Stimulated activated CD4-positive, alpha-beta T cell treated with anti-CD3 and anti-CD28 coated beads, TNF-alpha, amount 100 ng/mL, for 48 hours (primary cell): ENCODE results near the gene SLC12A7.

Experiments used
- DNase-seq, 3 donors: peaks; one replicate each; pipeline ENCODE4 v3.0.0-alpha.2; 2020; ENCODE audit warnings: low read depth in 3 of 3

SLC12A7 gene

GRCh38 chr5:1077491-1078020 lies 34.3 kb downstream of the SLC12A7 start:
- no peak for DNase-seq

GRCh38 chr5:1077026-1077425 lies 34.8 kb downstream of the SLC12A7 start:
- no peak for DNase-seq

GRCh38 chr5:1076406-1076805 lies 35.5 kb downstream of the SLC12A7 start:
- no peak for DNase-seq

- DNase-seq = no peak
Observed at GRCh38 chr5:1075931-1076330, 35.9 kb downstream of the SLC12A7 start.

- DNase-seq = no peak
Observed at GRCh38 chr5:1075555-1075881, 36.3 kb downstream of the SLC12A7 start.

- DNase-seq = no peak
Observed at GRCh38 chr5:1074816-1075554, 36.9 kb downstream of the SLC12A7 start.

GRCh38 chr5:1074226-1074625 lies 37.6 kb downstream of the SLC12A7 start:
- no peak for DNase-seq

GRCh38 chr5:1073239-1074102 lies 38.4 kb downstream of the SLC12A7 start:
- no peak for DNase-seq

- no peak for DNase-seq
Observed at GRCh38 chr5:1069720-1070088, 42.2 kb downstream of the SLC12A7 start.

- DNase-seq = no peak
Observed at GRCh38 chr5:1068895-1069719, 42.8 kb downstream of the SLC12A7 start.

GRCh38 chr5:1068204-1068894 lies 43.5 kb downstream of the SLC12A7 start:
- no peak for DNase-seq

- no peak for DNase-seq
Observed at GRCh38 chr5:1067141-1068121, 44.4 kb downstream of the SLC12A7 start.

GRCh38 chr5:1066676-1067075 lies 45.2 kb downstream of the SLC12A7 start:
- DNase-seq = no peak

GRCh38 chr5:1065891-1066650 lies 45.8 kb downstream of the SLC12A7 start:
- no peak for DNase-seq

- DNase-seq = no peak
Observed at GRCh38 chr5:1065143-1065750, 46.6 kb downstream of the SLC12A7 start.

GRCh38 chr5:1064383-1065142 lies 47.3 kb downstream of the SLC12A7 start:
- no peak for DNase-seq

- DNase-seq = no peak
Observed at GRCh38 chr5:1063661-1064382, 48.0 kb downstream of the SLC12A7 start.
